Measurements from ENCODE around the gene EEF1AKMT4. TPM values are rescaled to one million over a fixed set of nuclear protein-coding genes. Genes with fewer than 3 reads are reported as not detected.
A peak's percentile ranks its signal among the peaks of the same experiment; 100 is the strongest.

The EEF1AKMT4 gene
- total and polyA plus RNA-seq, 10 of the 15 experiments (the other 5 are each of a cell fraction or from before 2014, with no cell fraction given) = 7.5 to 26.8 (median 18.3) TPM

- FAIRE-seq (no peak), DNase-seq (ENCODE audit: low read depth, low spot score) (no peak), ATAC-seq (no peak)
- ChIA-PET SMC1A (ENCODE audit: uncharacterized antibody, unreplicated experiment) (no interaction called here), RAD21 (ENCODE audit: unreplicated experiment) (interaction anchor here (0.6 kb wide), 1 partner anchor 50 kb away, joined by 4 read pairs; no protein-coding TSS in a partner anchor), POLR2A (interaction anchor here (1.1 kb wide), 1 partner anchor 10 kb away, joined by 3 read pairs; no protein-coding TSS in a partner anchor), CTCF (interaction anchor here (0.7 to 1.2 kb wide), 2 partner anchors 54 to 207 kb away, joined by 3 to 4 read pairs; no protein-coding TSS in a partner anchor)
- TSS peak; percentile 5 for BruUV-seq (replicated peaks)
- H4K20me1 ChIP-seq (ENCODE audit: control insufficient read depth, insufficient read depth) = no peaks in the 10 kb centered on the region
- no peak overlapping the region for H2AFZ ChIP-seq (ENCODE audit: control insufficient read depth, low read depth, low read length)
- 100% methylated on average over 4 of the region's 4 CpGs for WGBS (ENCODE audit: insufficient coverage, insufficient replicate concordance, low lambda C conversion rate, missing lambda C conversion rate)
- H3K9me3 ChIP-seq (replicated peaks; ENCODE audit: control insufficient read depth, insufficient read depth, low read length) = no peaks in the 10 kb centered on the region
- in situ Hi-C loops (cut with MboI) = no loop called here
- H3K9ac ChIP-seq (ENCODE audit: control insufficient read depth, insufficient read depth, low read length) = no peak overlapping the region
- H3K79me2 ChIP-seq (ENCODE audit: control insufficient read depth, insufficient read depth, low read length) = peaks cover 2% of the 10 kb centered on the region; the same call in 1 of the 2 replicates
- H3K27ac ChIP-seq (ENCODE audit: control insufficient read depth, insufficient read depth) = no peak overlapping the region
- H3K36me3 ChIP-seq (ENCODE audit: control insufficient read depth in 2 of 2, insufficient read depth in 2 of 2, low read length in 1 of 2) = peaks cover 29 to 30% of the 10 kb centered on the region in 2 experiments
- H3K4me3 ChIP-seq = no peak overlapping the region
- intact Hi-C loops (cut with micrococcal nuclease; ENCODE audit: unreplicated experiment) = no loop called here
- H3K4me1 ChIP-seq (ENCODE audit: control insufficient read depth, insufficient read depth, low read length) = no peaks in the 10 kb centered on the region
- no peak overlapping the region for H3K4me2 ChIP-seq (ENCODE audit: control insufficient read depth, insufficient read depth)
- H3K27me3 ChIP-seq (replicated peaks in 1 of 2; ENCODE audit: control insufficient read depth in 2 of 2, insufficient read depth in 2 of 2, low read length in 1 of 2) = no peaks in the 10 kb centered on the region
- TF ChIP-seq, protein P1, sequence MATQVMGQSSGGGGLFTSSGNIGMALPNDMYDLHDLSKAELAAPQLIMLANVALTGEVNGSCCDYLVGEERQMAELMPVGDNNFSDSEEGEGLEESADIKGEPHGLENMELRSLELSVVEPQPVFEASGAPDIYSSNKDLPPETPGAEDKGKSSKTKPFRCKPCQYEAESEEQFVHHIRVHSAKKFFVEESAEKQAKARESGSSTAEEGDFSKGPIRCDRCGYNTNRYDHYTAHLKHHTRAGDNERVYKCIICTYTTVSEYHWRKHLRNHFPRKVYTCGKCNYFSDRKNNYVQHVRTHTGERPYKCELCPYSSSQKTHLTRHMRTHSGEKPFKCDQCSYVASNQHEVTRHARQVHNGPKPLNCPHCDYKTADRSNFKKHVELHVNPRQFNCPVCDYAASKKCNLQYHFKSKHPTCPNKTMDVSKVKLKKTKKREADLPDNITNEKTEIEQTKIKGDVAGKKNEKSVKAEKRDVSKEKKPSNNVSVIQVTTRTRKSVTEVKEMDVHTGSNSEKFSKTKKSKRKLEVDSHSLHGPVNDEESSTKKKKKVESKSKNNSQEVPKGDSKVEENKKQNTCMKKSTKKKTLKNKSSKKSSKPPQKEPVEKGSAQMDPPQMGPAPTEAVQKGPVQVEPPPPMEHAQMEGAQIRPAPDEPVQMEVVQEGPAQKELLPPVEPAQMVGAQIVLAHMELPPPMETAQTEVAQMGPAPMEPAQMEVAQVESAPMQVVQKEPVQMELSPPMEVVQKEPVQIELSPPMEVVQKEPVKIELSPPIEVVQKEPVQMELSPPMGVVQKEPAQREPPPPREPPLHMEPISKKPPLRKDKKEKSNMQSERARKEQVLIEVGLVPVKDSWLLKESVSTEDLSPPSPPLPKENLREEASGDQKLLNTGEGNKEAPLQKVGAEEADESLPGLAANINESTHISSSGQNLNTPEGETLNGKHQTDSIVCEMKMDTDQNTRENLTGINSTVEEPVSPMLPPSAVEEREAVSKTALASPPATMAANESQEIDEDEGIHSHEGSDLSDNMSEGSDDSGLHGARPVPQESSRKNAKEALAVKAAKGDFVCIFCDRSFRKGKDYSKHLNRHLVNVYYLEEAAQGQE (IDR thresholded peaks at IDR 0.05; ENCODE audit: low read depth, low read length) = no peak
- TF ChIP-seq ELK1 (IDR thresholded peaks at IDR 0.05; ENCODE audit: low read depth, low read length) (no peak), FOS (IDR thresholded peaks at IDR 0.05; ENCODE audit: borderline replicate concordance, extremely low read depth, insufficient read length) (no peak), SREBF2 (IDR thresholded peaks at IDR 0.05; ENCODE audit: low read length) (no peak), GATAD2B (conservative IDR thresholded peaks at IDR 0.05; ENCODE audit: low read depth) (no peak)
These were observed 57.0 kb downstream of the EEF1AKMT4 start for GRCh38 chr3:184306341-184306972.
